T-helper 2 cell treated with Interferon-gamma antibody and Interleukin-4, amounts not matched to agents 100 ng/mL and 5 ng/mL, for 36 hours (primary cell): ENCODE data around the gene USPL1. TPM values are rescaled to one million over a fixed set of nuclear protein-coding genes. Genes with fewer than 3 reads are reported as not detected.
"Not testable (repeated sequence)": the region's sequence is repeated elsewhere in the genome, so short reads cannot be mapped to it uniquely, and the experiment has no call there.

Source experiments
- intact Hi-C: fragments of 100-400 bp; cut with micrococcal nuclease; formaldehyde crosslinking; loops from one replicate; pipeline ENCODE4 v1.15.1; 2023
- total RNA-seq: library from RNA; stranded (reverse); gene quantifications from 2 replicates; pipeline ENCODE4 v1.2.3, GENCODE V29; 2022

USPL1 gene
- total RNA-seq = 18.8 TPM in 2 replicates

DNA sequence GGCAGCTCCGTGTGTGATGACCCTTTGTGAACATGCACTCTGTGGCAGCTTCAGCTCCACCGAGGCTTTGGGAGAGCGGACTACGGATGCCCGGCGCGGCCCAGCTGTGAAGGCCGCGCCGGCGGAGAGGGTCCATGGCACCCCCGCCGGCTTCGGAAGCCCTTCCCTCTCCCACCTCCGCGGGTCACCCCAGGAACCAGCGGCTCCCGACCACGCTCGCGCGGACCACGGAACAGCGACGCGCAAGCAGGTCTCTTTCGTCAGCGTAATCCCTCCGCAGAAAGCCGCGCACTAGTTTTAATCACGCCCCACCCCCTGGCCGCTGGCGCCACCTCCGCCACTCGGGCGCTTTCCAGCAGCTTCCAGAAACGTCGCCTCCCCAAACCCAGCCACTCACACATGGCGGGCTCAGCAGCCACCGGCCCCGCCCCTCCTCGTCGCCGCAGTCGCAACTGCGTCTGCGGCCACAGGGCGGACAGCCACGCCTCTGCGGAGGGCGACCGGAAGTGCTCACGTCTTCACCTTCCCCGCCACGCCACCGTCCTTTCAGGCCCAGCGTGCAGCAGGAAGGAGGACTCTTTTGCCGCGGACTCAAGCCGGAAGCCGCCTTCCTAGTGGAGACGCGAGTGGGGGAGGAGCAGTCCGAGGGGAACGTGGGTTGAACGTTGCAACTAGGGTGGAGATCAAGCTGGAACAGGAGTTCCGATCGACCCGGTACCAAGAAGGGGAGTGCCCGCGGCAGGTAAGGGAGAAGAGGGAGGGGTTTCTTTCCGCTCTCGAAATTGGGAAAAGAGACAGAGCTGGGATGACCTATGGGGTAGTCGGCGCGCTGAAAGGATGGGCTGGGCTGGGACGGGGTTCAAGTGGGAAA is at the start of gene USPL1:
Gene USPL1, plus strand, starts transcription at position 606 of the 871 bp plus-strand sequence. CDS start 3,221 bp downstream, outside the sequence.
- intact Hi-C loops = loop anchor here (1.0 to 2.0 kb wide), 17 partner anchors 9 to 1022 kb away; partner anchors contain the start of genes B3GLCT, HMGB1, KATNAL1 and SLC7A1

DNA sequence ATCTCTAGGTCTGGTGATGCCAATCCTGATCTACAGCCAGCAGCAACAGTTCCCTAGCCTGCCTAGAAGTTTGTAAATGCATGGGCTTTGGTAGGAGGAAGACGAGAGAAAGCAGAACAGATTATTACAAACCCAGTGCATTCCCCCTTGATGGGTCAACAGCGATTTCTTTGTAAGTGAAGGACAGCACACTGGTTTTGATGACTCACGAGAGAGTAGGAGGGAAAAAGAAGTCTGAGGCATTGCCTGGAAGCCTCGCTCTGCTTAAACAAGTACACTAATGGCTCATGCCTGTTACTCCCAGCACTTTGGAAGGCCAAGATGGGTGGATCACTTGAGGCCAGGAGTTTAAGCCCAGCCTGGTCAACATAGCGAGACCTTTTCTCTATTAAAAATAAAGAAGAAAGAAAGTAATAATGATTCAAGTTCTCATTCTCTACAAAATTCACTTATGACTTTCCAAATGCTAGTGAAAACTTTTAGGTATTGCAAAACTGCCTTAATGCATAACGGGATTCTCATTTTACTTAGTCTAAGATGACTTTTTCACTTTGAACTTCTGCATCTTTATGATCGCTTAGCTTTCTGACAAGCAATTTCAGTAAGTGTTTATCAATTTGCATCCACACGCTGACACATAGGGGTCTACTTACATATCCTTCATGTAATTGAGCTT is 47.7 kb upstream of the USPL1 start:
- intact Hi-C loops = loop anchor here (5.0 to 10.0 kb wide), 3 partner anchors 225 to 438 kb away; no protein-coding TSS in a partner anchor

DNA sequence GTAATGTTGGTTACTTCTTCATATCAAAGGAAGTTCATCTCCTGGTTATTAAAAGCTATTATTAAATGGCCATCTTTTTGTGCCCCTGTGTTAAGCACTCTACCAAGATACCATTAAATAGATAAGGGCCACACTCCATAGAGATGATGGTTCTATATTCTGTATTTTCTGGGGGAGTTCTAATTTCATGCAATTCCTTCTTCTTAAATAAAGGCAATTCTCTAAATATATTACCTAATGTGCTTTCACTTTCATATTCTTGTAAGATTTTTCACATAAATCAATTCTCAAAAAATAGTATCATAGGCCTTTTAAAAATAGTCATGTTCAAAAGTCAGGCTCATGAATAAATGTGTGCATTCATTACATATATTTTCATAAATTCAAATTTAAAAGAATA is 47.0 kb upstream of the USPL1 start:
- intact Hi-C loops = loop anchor here (5.0 to 10.0 kb wide), 3 partner anchors 226 to 438 kb away; no protein-coding TSS in a partner anchor

DNA sequence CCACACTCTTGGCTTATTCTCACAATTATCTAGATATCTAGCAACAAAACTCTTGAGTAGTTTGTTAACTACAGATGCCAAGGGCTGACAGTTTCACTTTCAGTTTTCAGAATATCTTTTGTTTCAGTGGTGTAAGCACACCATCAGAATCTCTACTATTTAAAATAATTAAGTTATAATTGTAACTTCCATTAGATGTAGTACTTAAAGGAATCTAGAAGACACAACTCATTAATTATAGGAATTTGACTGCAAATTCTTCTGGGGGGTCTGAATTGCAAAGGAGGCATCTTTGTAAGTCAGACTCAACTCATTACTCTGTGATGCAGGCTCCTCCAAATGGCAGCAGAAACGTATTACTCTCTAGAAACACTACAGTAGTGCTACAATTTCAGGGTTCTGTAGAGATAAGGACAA is 44.9 kb upstream of the USPL1 start:
- intact Hi-C loops = loop anchor here (2.0 to 10.0 kb wide), 6 partner anchors 44 to 441 kb away; partner anchors contain the start of genes HMGB1 and USPL1

DNA sequence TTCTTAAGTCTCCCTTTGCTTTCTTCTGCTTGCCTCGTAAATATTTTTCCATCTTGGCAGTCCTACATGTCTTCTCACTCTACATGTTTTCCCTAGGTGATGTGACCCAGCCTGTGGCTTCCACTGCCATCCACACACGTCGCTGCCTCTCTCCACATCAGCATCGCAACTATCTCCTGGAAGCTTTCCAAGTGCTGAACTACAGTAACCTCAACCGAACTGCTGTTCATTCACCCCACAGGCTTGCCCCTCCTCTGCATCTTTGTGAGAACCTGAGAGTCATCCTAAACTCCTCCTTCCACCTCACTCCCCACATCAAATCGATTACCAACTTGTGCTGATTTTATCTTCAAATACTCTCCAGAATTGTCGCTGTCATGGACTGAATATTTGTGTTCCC is 41.2 kb upstream of the USPL1 start:
- intact Hi-C loops = loop anchor here (2.0 to 10.0 kb wide), 3 partner anchors 164 to 232 kb away; no protein-coding TSS in a partner anchor

DNA sequence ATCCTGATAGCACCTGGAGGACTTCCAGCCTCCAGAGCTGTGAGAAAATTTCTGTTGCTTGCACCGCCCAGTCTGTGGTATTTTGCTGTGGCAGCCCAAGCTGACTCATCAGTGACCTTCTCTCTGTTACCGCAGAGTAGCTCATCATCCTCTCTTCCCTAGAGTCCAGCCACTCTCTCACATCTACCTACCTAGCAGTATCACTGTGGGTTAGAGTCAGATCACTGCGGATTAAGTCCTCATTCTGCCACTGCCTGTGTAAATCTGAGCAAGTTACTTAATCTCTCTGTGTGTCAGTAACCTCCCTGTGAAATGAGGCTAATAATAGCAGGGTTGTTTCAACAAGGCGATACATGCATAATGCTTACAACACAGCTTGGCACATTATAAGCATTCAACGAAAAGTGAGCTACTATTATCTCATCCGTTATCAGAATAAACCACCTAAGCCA is 40.3 kb upstream of the USPL1 start:
- intact Hi-C loops = loop anchor here (2.0 to 10.0 kb wide), 3 partner anchors 163 to 233 kb away; no protein-coding TSS in a partner anchor

DNA sequence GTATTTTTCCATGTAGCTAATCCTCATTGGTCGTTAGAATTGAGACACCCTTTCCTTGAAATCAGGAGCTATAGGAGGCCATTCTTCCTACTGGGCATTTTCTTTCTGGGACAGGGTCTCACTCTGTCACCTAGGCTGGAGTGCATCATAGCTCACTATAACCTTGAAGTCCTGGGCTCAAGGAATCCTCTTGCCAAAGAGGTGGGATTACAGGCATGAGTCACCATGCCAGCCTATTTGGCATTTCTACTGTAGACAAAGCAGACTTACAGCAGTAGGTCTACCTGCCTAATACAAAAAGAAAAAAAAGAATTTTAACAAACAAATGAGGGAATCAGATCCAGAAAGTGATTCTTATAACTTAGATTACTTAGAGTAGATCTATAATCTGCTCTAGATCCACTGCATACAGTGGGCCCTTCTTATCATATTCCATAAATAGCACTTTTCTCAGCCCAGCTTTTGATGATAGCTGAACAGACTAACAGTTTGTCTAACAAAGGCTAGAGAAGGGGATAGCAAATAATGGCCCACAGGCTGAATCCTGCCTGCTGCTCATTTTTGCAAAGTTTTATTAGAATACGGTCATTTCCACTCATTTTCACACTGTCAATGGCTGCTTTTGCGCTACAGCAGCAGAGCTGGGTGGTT is 36.7 kb upstream of the USPL1 start:
- intact Hi-C loops = no loop called here

DNA sequence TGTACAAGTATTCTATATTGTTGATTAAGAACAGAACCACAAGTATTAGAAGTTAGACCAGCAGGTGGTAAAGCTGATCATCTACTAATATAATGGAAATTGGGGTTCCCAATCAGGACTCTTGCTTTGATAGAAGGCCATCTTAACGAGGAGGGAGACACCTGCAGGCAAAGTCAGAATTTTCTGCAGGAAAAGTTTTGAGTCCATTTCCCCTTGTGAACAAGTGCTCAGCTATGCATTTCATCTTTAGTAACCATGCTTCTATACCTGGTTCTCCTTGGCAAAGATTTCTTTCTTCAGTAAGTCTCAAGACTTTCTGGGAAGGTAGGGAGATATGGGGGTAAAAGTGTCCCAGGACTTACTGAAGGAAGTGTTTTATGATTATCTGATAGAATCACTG is 36.1 kb upstream of the USPL1 start:
- intact Hi-C loops = no loop called here

DNA sequence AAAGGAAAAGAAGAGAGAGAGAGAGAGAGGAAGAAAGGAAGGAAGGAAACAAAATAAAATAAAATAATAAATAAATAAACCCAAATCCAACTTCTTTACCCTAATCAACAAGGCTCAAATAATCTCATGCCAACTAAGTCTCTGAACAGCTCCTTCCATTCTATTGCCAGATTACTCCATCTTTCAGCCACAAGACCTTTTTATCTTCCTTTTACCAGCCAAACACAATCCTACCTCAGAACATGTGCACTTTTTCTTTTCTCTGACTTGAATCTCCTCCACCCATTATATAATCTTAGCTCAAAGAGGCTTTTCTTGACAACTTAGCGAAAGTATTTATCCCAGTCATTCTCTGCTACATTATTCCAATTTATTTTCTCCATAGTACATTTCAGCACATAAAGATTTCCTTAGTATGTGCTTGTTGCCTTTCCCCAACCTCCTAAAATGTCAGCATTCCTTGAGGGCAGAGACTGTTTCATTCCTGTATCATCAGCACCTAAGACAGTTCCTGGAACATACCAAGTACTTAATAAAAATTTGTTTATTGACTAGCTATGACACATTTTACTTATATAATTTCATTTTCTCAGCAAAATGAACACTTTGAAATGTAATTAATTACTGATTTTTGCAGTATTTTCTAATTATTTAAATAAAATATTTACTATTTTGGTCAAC is 33.5 kb upstream of the USPL1 start:
- intact Hi-C loops = no loop called here

DNA sequence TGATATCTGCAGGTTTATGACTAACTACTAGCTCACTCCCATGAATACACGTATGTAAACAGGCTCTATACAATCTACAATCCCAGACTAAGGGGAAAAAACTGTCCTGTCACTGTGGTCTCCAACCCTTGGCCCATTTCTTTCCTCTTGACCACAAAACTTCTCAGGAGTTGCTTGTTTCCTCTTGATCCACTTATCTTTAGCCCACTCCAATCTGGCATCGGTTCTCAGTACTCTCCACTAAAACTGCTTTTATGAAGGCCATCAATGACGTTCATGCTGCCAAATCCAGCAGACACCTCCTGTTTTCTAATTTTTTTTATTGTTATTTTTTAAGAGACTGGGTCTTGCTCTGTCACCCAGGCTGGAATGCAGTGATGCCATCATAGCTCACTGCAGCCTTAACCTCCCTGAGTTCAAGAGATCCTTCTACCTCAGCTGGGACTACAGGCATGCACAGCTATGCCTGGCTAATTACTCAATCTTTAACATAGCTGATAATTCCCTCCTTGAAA is 31.9 kb upstream of the USPL1 start:
- intact Hi-C loops = no loop called here

DNA sequence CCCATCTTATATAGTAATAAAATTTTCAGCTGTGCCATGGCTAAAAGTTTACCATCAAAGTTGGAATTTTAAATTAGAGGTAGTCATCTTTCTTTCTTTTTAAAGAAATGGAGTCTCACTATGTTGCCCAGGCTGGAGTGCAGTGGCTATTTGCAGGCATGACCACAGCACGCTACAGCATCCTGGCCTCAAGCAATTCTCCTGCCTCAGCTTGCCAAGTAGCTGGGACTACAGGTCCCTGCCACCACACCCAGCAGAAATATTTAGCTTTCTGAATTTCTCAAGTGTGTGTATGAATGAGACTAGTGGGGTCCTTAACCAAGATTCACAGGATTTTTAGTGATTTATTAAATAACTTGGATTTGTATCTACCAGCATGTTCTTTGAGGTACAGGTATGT is 30.5 kb upstream of the USPL1 start:
- intact Hi-C loops = no loop called here

DNA sequence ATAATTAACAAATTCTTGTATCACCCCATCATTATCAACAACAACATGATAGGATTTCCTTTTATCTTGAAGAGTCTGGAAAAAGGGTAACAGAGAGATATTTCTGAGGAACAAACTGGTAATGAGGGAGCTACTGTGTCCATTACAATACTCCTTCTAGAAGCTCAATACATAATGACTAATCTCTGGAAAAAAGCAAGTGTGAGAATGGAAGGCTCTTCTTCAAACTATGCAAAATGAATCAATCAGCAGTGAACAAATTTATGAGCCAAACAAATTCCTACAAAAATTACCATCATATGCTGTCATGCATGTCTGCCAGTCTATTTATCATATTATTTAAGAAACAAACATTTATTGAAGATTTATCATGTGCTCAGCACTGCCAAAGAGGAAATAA is 30.0 kb upstream of the USPL1 start:
- intact Hi-C loops = no loop called here

DNA sequence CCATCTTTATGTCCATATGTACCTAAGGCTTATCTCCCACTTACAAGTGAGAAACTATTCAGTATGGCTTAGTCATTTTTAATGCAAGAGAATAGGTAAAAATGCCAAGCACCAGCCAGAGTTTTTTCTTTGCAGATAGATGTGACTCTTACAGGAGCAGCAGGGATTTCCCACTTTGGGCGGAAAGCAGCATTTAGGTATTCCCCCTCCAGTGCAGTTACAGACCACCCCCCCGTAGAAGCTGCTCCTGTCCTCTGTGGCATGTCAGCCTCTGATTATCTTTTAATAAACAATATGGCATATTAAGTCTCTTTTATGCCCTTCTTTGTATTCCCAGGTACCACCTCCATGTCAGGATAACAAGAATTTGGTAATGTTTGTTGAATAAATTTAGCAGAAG is 24.7 kb upstream of the USPL1 start:
- intact Hi-C loops = no loop called here

DNA sequence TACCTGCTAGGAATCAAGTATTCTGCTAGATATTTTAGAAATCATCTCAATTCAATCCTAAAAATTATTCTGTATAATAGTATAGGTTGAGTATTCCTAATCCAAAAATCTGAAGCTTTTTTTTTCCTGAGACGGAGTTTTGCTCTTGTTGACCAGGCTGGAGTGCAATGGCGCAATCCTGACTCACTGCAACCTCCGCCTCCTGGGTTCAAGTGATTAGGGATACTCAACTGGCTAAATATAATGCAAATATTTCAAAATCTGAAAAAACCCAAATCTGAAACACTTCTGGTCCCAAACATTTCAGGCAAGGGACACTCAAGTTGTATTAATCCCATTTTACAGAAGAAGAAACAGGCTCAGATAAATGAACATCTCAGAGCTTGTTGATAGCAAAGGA is 17.2 kb upstream of the USPL1 start:
- intact Hi-C loops = no loop called here

DNA sequence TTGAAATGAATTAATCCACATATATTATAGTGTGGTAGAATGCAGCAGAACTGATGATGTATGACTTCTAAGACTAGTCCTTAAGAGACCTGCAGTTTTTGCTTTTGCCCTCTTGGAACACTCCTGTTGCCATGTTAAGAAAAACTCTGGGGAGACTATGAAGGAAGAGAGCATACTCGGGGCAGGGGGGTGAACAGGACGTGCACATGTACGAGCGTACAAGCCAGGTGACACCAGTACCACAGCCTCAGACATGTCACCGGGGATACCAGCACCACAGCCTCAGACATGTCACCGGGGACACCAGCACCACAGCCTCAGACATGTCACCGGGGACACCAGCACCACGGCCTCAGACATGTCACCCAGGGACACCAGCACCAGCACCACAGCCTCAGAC is 15.9 kb upstream of the USPL1 start:
- intact Hi-C loops = no loop called here

DNA sequence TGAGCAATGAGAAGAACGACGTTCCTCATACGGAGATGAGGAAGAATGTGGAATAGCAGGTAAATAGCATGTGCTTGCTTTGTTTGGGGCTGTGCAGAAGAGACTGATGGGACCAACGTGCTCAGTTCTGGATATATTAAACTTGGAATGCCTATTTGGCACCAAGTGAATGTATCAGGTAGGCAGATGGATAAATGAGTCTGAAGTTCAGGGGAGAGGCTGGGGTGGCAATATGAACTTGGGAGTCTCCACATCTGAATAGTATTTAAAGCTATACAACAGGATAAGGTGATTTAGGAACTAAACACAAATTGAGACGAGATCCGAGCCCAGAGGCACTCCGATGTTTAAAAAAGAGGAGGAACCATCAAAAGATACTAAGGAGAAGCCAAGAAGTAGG is 12.7 kb upstream of the USPL1 start:
- intact Hi-C loops = no loop called here

DNA sequence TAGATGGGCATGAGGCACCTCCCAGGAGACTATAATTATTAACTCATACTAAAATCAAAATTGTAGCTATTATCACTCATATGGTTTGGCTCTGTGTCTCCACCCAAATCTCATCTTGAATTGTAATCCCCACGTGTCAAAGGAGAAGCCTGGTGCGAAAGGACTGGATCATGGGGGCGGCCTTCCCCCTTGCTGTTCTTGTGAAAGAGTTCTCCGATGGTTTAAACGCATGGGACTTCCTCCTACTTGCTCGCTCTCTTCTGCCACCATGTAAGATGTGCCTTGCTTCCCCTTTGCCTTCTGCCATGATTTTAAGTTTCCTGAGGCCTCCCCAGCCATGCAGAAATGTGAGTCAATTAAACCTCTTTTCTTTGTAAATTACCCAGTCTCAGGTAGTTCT is 10.5 kb upstream of the USPL1 start:
- intact Hi-C loops = not testable (repeated sequence)

DNA sequence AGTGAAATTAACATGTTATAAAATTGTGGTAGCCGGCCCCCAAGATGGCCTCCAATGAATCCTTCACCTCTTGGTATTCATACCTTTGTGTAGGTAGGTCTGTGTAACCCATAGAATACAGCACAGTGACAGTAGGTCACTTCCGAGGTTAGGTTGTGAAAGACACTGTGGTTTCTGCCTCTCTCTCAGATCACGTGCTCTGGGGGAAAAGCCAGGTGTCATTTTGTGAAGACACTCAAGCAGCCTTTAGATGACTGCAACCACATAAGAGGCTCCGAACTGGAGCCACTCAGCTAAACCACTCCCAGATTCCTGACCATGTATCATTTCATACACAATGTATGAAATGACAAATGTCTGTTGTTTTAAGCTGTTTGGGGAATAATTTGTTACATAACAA is 9.8 kb upstream of the USPL1 start:
- intact Hi-C loops = loop anchor here (1.0 kb wide), 1 partner anchor 9 kb away; the partner anchor contains the start of gene USPL1

DNA sequence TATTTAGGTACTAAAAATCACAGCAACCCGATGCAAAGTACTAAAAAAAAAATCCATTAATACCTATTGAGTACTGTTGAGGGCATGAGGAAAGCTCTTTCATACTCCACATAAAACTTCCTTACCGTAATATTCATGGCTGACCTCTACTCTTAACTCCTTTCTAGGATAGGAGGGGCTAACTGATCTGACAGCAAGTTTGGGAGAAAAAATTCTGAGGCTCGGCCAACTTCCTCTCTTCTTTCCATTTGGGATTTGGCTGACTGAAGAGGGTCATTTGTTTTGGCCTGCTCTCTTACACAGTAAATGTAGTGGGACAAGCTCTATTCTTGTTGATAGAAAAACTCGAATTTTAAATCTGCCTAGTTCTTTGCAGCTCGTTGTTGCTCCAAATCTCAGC is 9.4 kb upstream of the USPL1 start:
- intact Hi-C loops = loop anchor here (1.0 kb wide), 1 partner anchor 9 kb away; the partner anchor contains the start of gene USPL1

DNA sequence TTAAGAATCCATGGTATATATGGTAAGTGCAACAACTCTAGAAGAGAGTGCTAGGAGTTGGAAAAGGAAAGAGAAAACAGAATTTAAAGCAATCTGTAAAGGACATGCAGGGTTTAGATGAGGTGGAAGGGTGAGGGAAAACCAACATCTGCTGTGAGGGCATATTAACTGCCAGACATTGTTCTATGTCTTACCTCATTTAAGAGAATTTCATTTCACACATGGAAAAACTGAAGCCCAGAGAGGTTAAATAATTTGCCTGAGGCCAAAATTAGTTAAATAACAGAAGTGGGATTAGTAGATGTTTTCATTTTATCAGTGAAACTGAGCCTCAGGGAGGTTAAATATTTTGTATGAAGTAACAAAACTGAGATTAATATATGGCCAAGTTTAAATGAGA is 7.4 kb upstream of the USPL1 start:
- intact Hi-C loops = no loop called here

DNA sequence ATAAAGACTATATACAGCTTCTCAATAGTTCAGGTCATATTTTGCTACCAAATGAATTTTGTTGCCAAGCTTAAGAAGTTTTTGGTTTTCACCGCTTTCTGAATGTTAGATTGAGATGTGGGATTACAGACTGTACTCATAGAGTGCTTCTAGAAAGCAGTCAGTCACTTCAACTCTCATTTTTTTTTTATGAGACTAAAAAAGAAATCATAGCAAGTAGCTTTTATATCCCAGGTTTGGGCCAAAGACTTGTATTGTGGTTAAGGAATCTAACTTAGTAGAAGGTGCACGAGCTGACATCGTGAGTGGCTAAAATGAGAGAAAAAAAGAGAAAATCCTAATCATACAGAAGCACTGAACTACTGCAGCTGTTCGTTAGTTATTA is 2.2 kb upstream of the USPL1 start:
- intact Hi-C loops = no loop called here
